HG03558 (cell line): ENCODE results near the gene RAB15.

Experiments used
- ATAC-seq: cut with Tn5 transposase; IDR thresholded peaks from one replicate; pipeline ENCODE4 v1.9.1; 2021; ENCODE audit warnings: moderate number of reproducible peaks; ENCODE audit not compliant: unreplicated experiment; ENCODE audit errors: extremely low read depth

The RAB15 gene

DNA sequence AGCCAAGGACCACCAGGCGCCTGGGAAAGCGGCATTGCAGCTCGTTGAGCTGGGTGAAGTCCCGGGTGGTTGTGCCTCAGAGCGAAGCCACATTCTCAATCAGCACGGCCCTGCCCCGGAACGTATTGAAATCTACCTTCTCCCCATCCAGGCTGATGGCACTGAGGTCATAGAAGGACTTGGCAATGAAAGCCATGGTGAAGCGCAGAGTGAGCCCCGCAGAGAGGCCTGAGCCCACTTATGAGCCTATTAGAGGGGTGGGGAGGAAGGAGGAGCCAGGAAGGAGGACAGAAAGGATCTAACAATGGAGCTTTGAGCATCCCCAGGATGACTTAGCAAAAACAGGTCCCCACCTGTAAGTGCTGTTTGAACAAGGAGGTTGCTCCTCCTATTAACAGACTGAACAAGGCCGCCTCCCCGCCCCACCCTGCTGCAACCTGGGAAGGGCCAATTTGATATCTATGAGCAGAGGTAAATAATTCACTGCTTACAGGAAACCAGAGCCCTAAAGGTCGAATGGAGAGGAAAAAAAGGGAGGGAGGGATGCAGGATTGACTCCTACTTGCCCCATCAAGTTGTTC, 29.5 kb downstream of the RAB15 start, which contains the start of gene GPX2:
Gene GPX2 (minus strand): TSS at position 215 of the 581 bp plus-strand sequence. CDS start 19 bp downstream, at position 196.
- ATAC-seq = no peak

DNA sequence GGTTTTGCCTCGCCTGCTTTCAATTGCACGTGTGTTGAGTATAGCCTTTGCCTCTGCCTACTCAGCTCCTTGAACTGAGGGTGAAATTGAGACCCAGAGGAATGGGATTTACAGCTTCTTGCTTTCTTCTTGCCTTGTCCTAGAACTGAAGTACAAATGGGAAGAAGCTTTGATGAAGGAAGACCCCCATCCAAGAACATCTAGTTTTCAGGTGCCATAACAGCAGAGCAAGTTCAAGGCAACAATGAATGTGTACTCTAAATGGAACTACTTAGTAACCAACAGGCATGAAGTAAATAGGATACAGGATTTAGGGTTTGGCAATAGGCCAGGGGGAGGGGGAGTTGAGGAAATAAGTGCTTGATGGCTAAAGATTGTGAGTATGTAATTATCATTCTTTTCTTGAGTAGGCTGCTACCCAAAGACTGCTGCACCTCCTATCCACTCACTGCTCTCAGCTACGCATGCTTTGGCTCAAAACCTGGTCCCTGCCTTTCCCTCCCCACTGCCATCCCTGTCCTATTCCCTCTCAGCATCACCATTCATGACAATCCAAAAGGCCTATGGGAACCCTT, 31.7 kb downstream of the RAB15 start:
- ATAC-seq = no peak

DNA sequence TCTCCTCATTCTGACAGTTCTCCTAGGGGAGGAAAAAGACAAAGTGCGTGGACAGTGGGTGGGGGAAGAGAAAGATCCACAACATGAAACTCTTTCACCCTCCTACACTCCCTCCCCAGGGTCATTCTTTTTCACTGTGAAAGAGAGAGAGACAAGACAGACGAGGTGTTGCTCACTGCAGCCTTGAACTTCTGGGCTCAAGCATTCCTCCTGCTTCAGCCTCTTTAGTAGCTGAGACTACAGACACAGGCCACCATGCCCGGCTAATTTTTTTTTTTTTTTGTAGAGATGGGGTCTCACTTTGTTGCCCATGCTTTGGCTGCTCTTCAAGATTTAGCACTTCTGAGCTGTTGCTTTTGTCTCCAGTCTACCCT, 32.3 kb downstream of the RAB15 start:
- no peak for ATAC-seq

DNA sequence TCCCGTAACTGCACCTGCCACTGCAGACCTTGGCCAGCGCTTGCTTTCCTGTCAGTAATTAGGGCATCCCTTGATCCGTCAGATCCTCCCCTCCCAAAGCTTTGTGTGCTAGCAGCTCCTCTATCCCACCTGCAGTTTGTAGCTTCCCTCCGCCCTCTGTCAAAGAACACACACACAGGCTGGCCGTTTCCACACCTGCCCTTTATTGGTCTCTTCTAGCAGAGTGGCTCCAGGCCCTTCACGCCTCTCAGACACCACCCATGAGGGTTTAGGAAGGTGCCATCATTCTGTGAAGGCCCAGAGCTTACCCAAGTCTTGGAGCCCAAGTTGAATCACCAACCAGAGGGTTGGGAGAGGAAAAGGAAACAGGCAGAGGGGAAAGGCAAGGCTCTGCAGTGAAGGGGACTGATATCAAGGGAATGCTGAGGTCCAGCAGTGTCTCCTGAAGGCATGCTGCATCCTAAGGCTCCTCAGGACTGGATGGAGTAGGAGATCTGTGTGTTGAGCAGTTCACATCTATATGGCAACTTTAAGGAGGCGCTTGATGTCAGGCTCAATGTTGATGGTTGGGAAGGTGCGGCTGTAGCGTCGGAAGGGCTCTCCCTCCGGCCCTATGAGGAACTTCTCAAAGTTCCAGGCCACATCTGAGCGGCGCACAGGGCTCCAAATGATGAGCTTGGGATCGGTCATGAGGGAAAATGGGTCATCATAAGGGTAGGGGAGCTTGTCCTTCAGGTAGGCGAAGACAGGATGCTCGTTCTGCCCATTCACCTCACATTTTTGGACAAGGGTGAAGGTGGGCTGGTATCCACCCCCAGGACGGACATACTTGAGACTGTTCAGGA, 32.9 kb downstream of the RAB15 start:
- no peak for ATAC-seq

DNA sequence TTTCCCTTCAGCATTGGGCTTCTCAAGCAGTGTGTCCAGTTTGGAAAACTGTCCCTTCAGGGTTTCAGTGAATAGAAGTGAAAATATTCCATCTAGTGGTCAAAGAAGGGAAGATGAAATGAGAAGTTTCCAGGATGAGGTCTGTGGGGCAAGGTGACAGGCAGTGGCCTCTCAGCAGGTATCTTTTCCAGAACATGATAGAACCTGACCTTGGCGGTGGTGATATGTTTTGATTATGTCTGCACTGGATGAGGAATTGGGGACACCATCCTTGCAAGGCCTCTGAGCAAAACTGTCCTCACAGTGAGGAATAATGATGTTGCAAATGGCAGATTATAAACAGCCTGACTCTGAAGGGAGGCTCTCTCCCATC, 34.3 kb downstream of the RAB15 start:
- no peak for ATAC-seq

DNA sequence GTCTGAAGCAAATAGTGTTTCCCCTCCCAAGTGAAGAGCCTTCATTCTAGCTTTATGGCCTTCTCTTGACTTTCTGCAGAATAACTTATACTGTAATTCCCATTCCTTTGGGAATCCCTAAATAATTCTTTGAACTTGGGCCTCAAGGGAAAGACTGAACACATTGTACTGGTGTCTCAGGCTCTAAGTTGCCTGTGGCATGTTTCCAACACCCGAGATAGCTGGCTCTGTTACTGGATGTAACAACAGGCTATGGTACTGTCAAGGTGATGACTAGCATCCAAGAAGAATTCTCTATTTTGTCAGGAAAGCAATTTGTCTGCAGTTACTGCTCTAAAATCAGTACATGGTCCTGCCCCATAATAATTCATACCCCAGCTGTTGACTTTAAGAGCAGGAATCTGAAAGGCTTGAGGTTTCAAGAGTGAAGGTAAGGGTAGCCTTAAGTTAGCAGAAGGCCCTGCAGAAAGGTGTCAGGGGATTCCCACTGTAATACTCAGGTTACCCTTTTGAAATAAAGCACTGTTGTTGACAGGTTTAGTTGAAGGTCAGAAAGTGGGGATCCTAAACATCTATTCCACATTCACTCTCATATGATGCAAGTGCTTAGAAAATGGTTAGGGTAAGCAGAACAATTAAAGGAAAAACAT, 34.8 kb downstream of the RAB15 start:
- ATAC-seq = no peak

DNA sequence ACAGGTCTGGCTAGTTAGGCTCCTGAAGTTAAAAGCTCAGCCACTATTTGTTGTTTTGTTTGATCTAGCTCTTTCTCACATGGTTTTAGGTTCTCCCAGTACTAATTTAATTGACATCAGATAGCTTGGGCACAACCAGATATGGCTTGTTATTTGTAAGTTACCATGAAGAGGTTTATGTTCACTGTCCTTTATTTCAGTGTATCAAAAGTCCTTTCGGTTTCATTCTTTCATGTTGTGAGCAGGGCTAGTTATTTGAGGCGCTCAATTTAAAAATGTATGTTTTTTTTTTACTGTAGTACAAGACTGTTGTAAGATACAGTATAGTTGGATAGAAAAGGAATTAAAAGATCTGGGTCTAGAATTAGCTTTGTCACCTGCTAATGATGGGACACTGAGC, 36.6 kb downstream of the RAB15 start:
- no peak for ATAC-seq

DNA sequence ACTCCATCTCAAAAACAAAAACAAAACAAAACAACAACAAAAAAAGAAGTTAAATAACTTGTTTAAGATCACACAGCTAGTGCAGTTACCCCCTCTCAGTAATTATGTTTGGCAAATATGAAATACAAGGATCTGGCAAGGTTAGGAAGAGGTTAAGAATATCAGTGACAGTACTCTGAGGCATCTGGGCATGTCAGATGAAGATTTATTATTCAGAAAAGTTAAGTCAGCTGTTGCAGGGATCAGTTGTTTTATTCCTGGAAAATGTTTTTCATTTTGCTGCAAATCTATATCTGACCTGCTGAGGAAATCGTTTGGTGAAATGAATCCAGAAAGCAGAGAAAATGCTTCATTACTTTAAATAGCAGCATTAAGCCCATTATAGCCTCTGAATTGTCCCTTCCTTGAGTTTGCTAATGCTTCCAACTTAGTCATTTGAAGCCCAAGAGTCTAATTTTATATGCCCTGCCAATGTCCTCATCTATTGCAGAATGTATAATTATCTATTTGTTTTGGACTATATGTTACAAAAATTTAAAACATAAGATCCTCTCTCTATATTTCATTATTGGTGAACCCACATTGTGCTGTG, 37.7 kb downstream of the RAB15 start:
- no peak for ATAC-seq

DNA sequence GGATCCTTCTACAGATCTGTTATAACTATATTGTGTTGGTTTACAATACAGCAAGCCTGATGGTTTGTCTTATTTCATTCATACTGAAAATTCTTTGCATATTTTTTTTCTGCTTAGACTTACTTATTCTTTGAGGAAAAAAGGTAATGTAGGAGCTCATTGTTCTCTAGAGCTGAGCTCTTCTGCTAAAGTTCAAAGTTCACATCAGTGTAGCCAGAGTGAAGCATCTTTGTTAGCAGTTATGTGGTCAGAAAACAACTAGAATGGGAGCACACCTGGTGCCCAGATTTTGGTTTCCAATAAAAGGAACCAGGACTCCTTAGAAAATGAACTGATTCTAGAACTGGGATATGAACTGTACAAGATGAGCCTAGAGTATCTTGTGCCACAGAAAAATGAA, 39.9 kb downstream of the RAB15 start:
- no peak for ATAC-seq

DNA sequence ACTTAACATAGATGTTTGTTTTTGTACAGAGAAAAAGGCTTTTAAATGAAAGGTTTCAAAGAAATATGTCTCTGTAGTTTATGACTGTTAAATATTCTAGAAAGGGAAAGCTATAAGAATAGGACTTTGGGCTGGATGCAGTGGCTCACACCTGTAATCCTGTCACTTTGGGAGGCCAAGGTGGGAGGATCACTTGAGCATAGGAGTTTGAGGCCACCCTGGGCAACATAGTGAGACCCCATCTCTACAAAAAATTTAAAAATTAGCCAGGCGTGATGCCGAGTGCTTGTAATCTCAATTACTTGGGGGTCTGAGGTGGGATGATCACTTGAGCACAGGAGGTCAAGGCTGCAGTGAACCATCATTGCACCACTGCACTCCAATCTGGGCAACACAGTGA, 41.0 kb downstream of the RAB15 start:
- no peak for ATAC-seq

DNA sequence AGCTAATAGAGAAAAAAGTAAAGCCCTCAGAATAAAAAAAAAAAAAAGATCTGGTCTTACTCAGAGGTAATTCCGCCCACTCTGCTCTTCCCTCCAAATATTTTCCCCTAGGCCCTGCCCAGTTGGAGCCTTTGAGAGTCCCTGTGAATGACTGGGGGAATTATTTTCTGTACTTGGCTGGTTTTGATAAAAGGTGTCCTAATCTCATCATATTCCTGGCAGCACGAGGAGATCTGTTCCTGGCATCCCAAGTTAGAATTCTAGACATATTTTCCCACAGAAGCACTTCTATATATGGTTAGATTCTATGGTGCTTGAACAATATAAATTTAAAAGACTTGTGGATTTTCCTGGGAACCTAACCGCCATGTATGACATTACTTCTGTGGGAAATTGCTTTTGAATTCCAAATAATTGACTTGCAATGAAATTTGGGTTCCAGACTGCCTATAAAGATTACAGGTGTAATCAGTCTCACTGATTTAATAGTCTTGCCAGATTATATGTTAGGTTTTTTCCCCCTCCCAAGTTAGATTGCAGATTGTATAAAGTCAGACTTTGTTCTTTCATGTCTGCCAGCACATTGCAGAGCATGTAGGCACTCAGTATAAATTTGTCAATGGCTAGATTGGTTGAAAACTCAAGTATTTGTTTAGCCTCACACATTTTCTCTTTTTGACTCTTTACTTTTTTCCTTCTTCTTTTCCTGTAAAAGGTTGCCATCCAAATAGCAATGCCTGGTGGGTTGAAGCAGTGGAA, 41.9 kb downstream of the RAB15 start:
- ATAC-seq = no peak

DNA sequence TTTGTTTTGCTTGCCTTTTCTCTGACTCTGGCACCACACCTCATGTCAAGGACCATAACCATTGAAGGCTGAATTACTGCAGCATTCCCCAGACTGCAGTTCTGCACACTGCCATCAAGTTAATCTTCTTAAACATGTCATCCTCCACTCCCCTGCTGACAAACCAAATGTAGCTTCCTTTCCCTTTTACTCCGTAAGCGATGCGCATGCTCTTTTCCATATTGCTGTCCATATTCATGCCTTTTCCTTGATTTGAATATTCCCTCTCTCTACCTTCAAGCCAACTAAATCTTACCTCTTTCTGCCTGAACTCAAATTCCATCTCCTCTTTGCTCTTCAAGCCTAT, 43.1 kb downstream of the RAB15 start:
- no peak for ATAC-seq

DNA sequence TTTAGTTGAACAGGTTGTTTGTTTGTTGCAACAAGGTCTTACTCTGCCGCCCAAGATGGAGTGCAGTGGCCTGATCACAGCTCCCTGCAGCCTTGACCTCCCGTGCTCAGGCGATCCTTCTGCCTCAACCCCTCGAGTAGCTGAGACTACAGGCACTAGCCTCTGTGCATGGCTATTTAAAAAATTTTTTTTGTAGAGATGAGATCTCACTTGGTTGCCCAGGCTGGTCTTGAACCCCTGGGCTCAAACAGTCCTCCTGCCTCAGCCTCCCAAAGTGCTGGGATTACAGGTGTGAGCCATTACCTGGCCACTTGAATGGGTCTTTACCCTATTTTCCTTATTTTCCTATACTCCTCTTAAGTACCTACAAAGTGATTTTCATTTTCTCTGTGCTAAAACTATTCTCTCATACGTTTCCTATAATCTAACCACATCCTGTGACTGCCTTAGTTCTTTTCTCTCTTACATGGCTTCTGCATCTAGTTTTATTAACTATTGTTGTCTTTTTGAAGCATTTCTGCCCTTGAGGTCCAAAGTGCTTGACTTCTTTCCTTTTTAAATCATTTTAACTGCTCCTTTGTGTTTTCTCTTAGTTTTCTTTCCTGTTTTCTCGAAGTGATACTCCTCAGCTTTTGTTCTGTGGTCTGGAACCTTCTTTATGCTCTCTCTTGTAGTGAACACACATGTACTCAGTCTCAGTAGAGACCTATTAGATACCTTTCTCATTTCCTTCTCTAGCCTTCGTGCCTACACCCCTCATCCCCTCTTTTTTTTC, 43.7 kb downstream of the RAB15 start:
- ATAC-seq = peak; percentile 59

DNA sequence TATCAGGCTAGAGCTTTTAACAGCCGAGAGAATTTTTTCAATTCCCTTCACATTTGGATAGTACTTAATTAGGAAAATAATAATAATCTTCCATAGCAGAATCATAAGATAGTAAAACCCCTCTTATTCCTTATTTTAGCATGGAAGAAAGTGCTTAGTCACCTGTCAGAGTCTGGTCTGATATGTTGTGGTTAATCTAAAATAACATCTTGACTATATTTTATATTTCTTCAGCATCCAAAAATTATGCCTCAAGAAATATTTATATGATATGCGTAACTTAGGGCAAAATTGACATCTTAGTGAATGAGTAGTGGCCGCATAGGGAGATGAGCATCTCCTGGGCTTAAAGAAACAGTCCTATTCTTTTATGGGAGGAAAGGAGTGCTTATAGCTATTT, 45.1 kb downstream of the RAB15 start:
- no peak for ATAC-seq

DNA sequence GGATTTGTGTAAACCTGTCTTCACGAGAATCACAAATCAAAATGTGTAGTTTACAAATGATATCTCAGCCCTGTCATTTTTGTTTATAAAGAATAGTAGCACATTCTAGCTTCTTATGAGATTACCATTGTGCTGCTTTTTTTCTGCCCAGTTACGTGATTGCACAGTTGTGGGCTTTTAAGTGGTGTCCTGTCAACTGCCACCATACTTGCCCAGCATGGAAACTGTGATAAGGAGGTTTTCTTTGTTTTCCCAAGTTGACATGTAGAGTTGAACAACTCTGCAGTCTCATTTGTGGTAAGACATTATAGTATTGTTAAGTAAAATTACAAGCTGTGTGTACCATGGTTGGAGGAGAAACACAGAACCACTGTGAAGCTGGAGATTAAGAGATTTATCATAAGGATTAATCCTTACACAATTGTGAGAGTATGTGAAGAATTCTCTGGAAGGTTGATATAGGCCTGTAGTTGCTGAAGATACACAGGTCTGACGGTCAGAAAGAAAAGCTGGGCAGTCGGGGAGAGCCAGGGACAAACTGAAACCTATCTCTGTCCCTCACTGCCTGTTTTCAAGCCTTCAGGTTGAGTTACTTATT, 45.6 kb downstream of the RAB15 start:
- no peak for ATAC-seq

DNA sequence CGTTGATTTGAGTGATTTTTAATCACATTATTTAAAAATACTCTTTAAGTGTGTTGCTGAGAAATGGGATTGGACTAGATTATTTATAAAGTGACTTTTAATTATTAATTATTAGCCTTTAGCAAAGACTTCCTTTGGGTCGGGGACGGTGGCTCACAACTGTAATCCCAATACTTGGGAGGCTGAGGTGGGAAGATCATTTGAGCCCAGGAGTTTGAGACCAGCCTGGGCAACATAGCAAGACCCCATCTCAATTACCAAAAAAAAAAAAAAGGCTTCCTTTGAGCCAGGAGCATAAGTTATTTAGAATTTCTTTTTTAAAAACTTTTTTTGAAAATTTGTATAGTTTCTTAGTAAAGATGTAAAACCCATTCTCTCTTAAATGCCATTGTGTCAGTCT, 49.1 kb downstream of the RAB15 start:
- ATAC-seq = no peak

DNA sequence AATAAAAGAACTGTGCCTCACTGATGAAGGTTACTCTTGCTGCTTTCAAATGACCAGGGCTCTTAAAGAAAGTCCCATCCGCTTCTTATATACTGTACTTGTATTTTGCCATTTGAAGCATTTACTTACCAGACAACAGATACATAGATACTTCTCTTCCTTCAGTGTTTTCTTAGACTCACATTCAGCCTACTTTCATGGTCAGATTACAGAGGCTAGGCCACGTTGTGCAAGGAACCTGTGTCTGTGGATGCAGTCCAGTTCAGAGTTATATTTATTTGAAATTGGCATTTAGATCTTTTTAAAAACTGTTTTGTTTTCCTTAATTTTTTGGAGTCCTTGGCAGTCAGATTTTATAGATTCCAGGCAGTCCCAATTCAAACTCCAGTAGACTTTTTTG, 51.7 kb downstream of the RAB15 start:
- ATAC-seq = no peak

DNA sequence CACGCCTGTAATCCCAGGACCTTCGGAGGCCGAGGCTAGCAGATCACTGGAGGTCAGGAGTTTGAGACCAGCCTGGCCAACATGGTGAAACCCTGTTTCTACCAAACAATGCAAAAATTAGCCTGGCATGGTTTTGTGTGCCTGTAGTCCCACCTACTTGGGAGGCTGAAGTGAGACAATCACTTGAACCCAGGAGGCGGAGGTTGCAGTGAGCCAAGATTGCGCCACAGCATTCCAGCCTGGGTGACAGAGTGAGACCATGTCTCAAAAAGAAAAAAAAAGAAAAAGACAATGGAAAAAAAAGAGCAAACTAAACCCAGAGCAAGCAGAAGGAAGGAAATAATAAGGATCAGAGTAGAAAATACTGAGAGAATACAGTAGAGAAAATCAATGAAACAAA, 52.5 kb downstream of the RAB15 start:
- ATAC-seq = no peak

DNA sequence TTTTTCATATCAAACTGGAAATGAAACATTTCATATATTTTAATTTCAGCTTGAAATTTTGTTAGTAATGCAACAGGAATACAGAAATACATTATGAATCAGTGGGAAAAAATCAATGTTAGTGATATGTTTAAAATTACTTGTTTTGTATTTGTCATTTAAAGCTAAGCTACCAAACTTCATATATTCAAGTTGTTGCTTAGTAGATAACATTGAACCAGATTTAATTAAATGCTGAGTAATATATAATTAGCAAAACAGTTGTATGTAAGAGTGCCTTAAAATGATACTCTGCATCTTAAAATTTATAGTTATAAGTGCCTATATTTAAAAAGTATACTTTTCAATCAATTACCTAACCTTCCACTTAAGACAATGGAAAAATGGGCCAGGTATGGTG, 52.9 kb downstream of the RAB15 start:
- ATAC-seq = no peak
